ENCODE data around the gene IGSF3.
"Not testable (repeated sequence)": the region's sequence is repeated elsewhere in the genome, so short reads cannot be mapped to it uniquely, and the experiment has no call there.

DNA sequence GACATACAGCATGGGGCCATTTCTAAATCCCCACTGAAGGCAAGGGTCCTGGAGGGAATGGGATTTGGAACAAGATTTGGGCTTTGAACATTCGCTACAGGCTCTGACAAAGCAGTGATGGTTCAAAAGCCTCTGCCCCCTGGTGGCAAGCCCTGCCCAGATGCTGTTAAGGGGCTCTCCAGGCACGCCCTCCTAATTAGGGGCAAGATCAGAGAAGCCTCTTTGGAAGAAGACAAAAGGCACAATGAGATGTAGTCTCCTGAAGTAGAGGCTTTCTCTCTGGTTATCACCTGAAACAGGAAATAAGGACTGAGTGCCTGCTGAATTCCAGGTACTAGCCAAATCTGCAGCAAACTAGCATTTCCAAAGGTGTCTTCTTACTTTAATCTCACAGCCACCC lies 37.5 kb downstream of the IGSF3 start:
- TF ChIP-seq, protein P1, sequence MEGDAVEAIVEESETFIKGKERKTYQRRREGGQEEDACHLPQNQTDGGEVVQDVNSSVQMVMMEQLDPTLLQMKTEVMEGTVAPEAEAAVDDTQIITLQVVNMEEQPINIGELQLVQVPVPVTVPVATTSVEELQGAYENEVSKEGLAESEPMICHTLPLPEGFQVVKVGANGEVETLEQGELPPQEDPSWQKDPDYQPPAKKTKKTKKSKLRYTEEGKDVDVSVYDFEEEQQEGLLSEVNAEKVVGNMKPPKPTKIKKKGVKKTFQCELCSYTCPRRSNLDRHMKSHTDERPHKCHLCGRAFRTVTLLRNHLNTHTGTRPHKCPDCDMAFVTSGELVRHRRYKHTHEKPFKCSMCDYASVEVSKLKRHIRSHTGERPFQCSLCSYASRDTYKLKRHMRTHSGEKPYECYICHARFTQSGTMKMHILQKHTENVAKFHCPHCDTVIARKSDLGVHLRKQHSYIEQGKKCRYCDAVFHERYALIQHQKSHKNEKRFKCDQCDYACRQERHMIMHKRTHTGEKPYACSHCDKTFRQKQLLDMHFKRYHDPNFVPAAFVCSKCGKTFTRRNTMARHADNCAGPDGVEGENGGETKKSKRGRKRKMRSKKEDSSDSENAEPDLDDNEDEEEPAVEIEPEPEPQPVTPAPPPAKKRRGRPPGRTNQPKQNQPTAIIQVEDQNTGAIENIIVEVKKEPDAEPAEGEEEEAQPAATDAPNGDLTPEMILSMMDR (IDR thresholded peaks at IDR 0.05) = not testable (repeated sequence)
- not testable (repeated sequence) for TF ChIP-seq POLR2A, EP300 (IDR thresholded peaks at IDR 0.05)
